Body of pancreas (tissue), 4 donors: ENCODE data around the gene TBC1D12. TPM values are rescaled to one million over a fixed set of nuclear protein-coding genes. Genes with fewer than 3 reads are reported as not detected.

ENCODE experiments used
- ATAC-seq: fragments of 150-250 bp; one replicate; pipeline ENCODE4 v1.9.1; 2016
- DNase-seq, 4 donors: peaks; one replicate each; pipeline ENCODE4 v3.0.0-alpha.2; 2019
- H3K27ac ChIP-seq, 4 donors: fragments of 200-600 bp; sonication (generic); 1 replicate in 3 of 4; 2 replicates in 1 of 4; pipeline versions ENCODE4 v1.5.1 to v1.6.1; 2016 to 2019; ENCODE audit warnings: mild to moderate bottlenecking in 1 of 4, mixed read lengths in 1 of 4, moderate library complexity in 1 of 4
- H3K27me3 ChIP-seq, 2 donors: fragments of 200-600 bp; sonication (generic); one replicate each; pipeline ENCODE4 v1.6.0; 2016; ENCODE audit warnings: mild to moderate bottlenecking in 1 of 2
- H3K36me3 ChIP-seq, 2 donors: fragments of 200-600 bp; sonication (generic); replicated peaks in 1 of 2; 2 replicates each; pipeline ENCODE4 v1.5.1; 2016; ENCODE audit warnings: low read depth in 2 of 2; ENCODE audit not compliant: insufficient read depth in 1 of 2
- H3K4me1 ChIP-seq: fragments of 200-600 bp; sonication (generic); one replicate; pipeline ENCODE4 v1.6.0; 2016
- H3K4me3 ChIP-seq, 2 donors: fragments of 200-600 bp; sonication (generic); 1 replicate in 1 of 2; 2 replicates in 1 of 2; pipeline ENCODE4 v1.5.1; 2016 to 2019
- H3K9me3 ChIP-seq, 3 donors: fragments of 200-600 bp; sonication (generic); 1 replicate in 2 of 3; 2 replicates in 1 of 3; pipeline ENCODE4 v1.5.1; 2016
- CTCF ChIP-seq, 7 experiments: fragments of 450-650 bp in 4 of 7; fragments of 200-600 bp in 3 of 7; sonication (generic) in 3 of 7; IDR thresholded peaks; one replicate each; pipeline ENCODE4 v1.5.1; 2016 to 2019; ENCODE audit warnings: antibody characterized with exemption in 7 of 7
- POLR2A ChIP-seq, 3 donors: fragments of 450-650 bp; IDR thresholded peaks; one replicate each; pipeline ENCODE4 v1.6.1; 2016; ENCODE audit warnings: antibody characterized with exemption in 3 of 3, mild to moderate bottlenecking in 2 of 3
- WGBS, 2 donors: methylation state at CpG; one replicate each; pipeline ENCODE4 v1.1.5; 2017; 5-methylcytosine and 5-hydroxymethylcytosine counted together
- intact Hi-C: fragments of 100-400 bp; cut with DNase I; formaldehyde crosslinking; loops from one replicate; pipeline ENCODE4 v1.15.1; 2023
- total RNA-seq, 2 donors: library from RNA; depleted of rRNA; stranded (reverse); fragments of >200 nt; gene quantifications; one replicate each; pipeline ENCODE4 v1.1.0, GENCODE V29; 2016

The TBC1D12 gene
- total RNA-seq, 2 donors from 2014 or later: 11.9 to 17.5 TPM

GRCh38 chr10:94456942-94457341 lies 54.6 kb downstream of the TBC1D12 start:
- no peak overlapping the region for H3K4me3 ChIP-seq
- H3K9me3 ChIP-seq: no peaks in the 10 kb centered on the region
- no peaks in the 10 kb centered on the region for H3K36me3 ChIP-seq
- 86 to 87% methylated on average over 2 of the region's 2 CpGs for WGBS, 2 donors
- DNase-seq: no peak
- intact Hi-C loops: no loop called here
- H3K4me1 ChIP-seq: no peaks in the 10 kb centered on the region
- no peak for TF ChIP-seq POLR2A (IDR thresholded peaks at IDR 0.05)
- no peak for TF ChIP-seq CTCF (IDR thresholded peaks at IDR 0.05)
- no peak overlapping the region for H3K27ac ChIP-seq
- ATAC-seq: no peak
- H3K27me3 ChIP-seq: no peaks in the 10 kb centered on the region

- Histone ChIP-seq H3K36me3 (no peaks in the 10 kb centered on the region), H3K9me3 (no peaks in the 10 kb centered on the region), H3K4me1 (no peaks in the 10 kb centered on the region), H3K27me3 (no peaks in the 10 kb centered on the region), H3K4me3 (no peak overlapping the region), H3K27ac (no peak overlapping the region)
- intact Hi-C loops: no loop called here
- TF ChIP-seq POLR2A (IDR thresholded peaks at IDR 0.05): no peak
- no peak for TF ChIP-seq CTCF (IDR thresholded peaks at IDR 0.05)
- WGBS, 2 donors: 98 to 100% methylated on average over 9 to 24 of the region's 25 CpGs
- DNase-seq (no peak), ATAC-seq (no peak)
Observed at GRCh38 chr10:94459385-94459784, 57.0 kb downstream of the TBC1D12 start.

- WGBS, 2 donors: 86 to 100% methylated on average over 1 of the region's 1 CpG
- Histone ChIP-seq H3K27me3 (no peaks in the 10 kb centered on the region), H3K9me3 (no peaks in the 10 kb centered on the region), H3K36me3 (no peaks in the 10 kb centered on the region), H3K4me3 (no peak overlapping the region), H3K4me1 (no peaks in the 10 kb centered on the region), H3K27ac (no peak overlapping the region)
- intact Hi-C loops: no loop called here
- TF ChIP-seq POLR2A (IDR thresholded peaks at IDR 0.05) (no peak), CTCF (IDR thresholded peaks at IDR 0.05) (no peak)
- DNase-seq (no peak), ATAC-seq (no peak)
Observed at GRCh38 chr10:94461503-94461902, 59.2 kb downstream of the TBC1D12 start.

GRCh38 chr10:94462130-94462529 lies 59.8 kb downstream of the TBC1D12 start:
- H3K4me1 ChIP-seq: no peaks in the 10 kb centered on the region
- H3K4me3 ChIP-seq: no peak overlapping the region
- DNase-seq: no peak
- ATAC-seq: no peak
- no peaks in the 10 kb centered on the region for H3K36me3 ChIP-seq
- no peak for TF ChIP-seq POLR2A (IDR thresholded peaks at IDR 0.05)
- TF ChIP-seq CTCF (IDR thresholded peaks at IDR 0.05): no peak
- H3K9me3 ChIP-seq: no peaks in the 10 kb centered on the region
- no peaks in the 10 kb centered on the region for H3K27me3 ChIP-seq
- intact Hi-C loops: no loop called here
- H3K27ac ChIP-seq: no peak overlapping the region

- no peak for ATAC-seq
Observed at GRCh38 chr10:94465684-94466083, 63.3 kb downstream of the TBC1D12 start.

More at GRCh38 chr10:94465684-94466083, 63.3 kb downstream of the TBC1D12 start:
- H3K27me3 ChIP-seq: no peaks in the 10 kb centered on the region
- no peak overlapping the region for H3K4me3 ChIP-seq
- no peaks in the 10 kb centered on the region for H3K36me3 ChIP-seq
- H3K27ac ChIP-seq: no peak overlapping the region
- intact Hi-C loops: no loop called here
- H3K4me1 ChIP-seq: no peaks in the 10 kb centered on the region
- no peaks in the 10 kb centered on the region for H3K9me3 ChIP-seq
- WGBS, 2 donors: 95 to 96% methylated on average over 15 of the region's 15 CpGs
- TF ChIP-seq CTCF (IDR thresholded peaks at IDR 0.05) (no peak), POLR2A (IDR thresholded peaks at IDR 0.05) (no peak)
- DNase-seq: no peak
